Heart right ventricle (tissue), 16 donors: ENCODE data around the gene NCKAP5. TPM values are rescaled to one million over a fixed set of nuclear protein-coding genes. Genes with fewer than 3 reads are reported as not detected.
A peak's percentile ranks its signal among the peaks of the same experiment; 100 is the strongest.

Experiments
- ATAC-seq, 8 donors: fragments of 200-7000 bp; cut with Tn5 transposase; one replicate each; pipeline ENCODE4 v1.9.1; 2020; ENCODE audit warnings: mild to moderate bottlenecking in 8 of 8, moderate library complexity in 8 of 8, moderate number of reproducible peaks in 1 of 8
- DNase-seq, 2 donors: peaks; one replicate each; pipeline ENCODE4 v3.0.0-alpha.2; 2020
- H3K27ac ChIP-seq, 10 donors: fragments of 200-600 bp; sonication (generic) in 2 of 10; one replicate each; pipeline versions ENCODE4 v1.5.0 to v1.8.0; 2020 to 2022; ENCODE audit warnings: mild to moderate bottlenecking in 3 of 10
- H3K27me3 ChIP-seq, 7 donors: fragments of 200-600 bp; one replicate each; pipeline ENCODE4 v1.8.0; 2021 to 2022; ENCODE audit warnings: mild to moderate bottlenecking in 2 of 7
- H3K36me3 ChIP-seq, 9 donors: fragments of 200-600 bp; sonication (generic) in 1 of 9; one replicate each; pipeline versions ENCODE4 v1.5.0 to v1.8.0; 2020 to 2022; ENCODE audit warnings: mild to moderate bottlenecking in 2 of 9
- H3K4me1 ChIP-seq, 9 donors: fragments of 200-600 bp; sonication (generic) in 1 of 9; one replicate each; pipeline versions ENCODE4 v1.5.0 to v1.8.0; 2020 to 2022; ENCODE audit warnings: mild to moderate bottlenecking in 4 of 9
- H3K4me3 ChIP-seq, 10 donors: fragments of 200-600 bp; sonication (generic) in 2 of 10; one replicate each; pipeline versions ENCODE4 v1.5.0 to v1.8.0; 2020 to 2022; ENCODE audit warnings: mild to moderate bottlenecking in 7 of 10, moderate library complexity in 2 of 10
- H3K9me3 ChIP-seq, 11 donors: fragments of 200-600 bp in 10 of 11; sonication (generic) in 2 of 11; one replicate each; pipeline versions ENCODE4 v1.5.0 to v1.8.0; 2013 to 2022; ENCODE audit warnings: mild to moderate bottlenecking in 2 of 11, control low read depth in 1 of 11, moderate library complexity in 1 of 11
- WGBS, 2 donors: extraction: QIAGEN DNeasy Blood & Tissue Kit; methylation state at CpG; one replicate each; pipeline ENCODE4 v1.1.7; 2013; ENCODE audit warnings: inconsistent platforms in 1 of 2; 5-methylcytosine and 5-hydroxymethylcytosine counted together
- intact Hi-C, 10 donors: fragments of 100-400 bp; cut with DNase I; formaldehyde crosslinking; loops; one replicate each; pipeline versions ENCODE4 v1.11.1 to v1.14.2; 2022
- polyA plus RNA-seq, 2 donors: library from polyadenylated mRNA; stranded (reverse); fragments of 200-250 nt; gene quantifications; one replicate each; pipeline ENCODE4 v1.2.3, GENCODE V29; 2013
- total RNA-seq, 10 donors: library from RNA; stranded (reverse); fragmentation: NEBNext Ultra II Directional in 3 of 10; extraction: Animal tissue kit (Norgen Biotek cat#: 25700) in 3 of 10; gene quantifications; one replicate each; pipeline versions ENCODE4 v1.2.1 to v1.2.4, GENCODE V29; 2021 to 2023
- TF ChIP-seq, protein P1 (sequence below), 9 donors: fragments of 200-600 bp; sonication (generic) in 2 of 9; IDR thresholded peaks; one replicate each; pipeline versions ENCODE4 v1.5.0 to v1.8.0; 2021 to 2022; ENCODE audit warnings: antibody characterized with exemption in 9 of 9, mild to moderate bottlenecking in 5 of 9, moderate library complexity in 1 of 9
- donor health status: Arrhythmogenic right ventricular cardiomyopathy.
- donor health status: ischemic (EF 13 %, LVEDD 7.1; RV severe dilation, severe dysfunction).
- donor health status: healthy with polysubstance abuse.
- donor health status: DM: no; HTN: yes; CAD: no.
- donor health status: DM: no; HTN: no; CAD: no.
- donor health status: ischemic (EF 25% LVEDD 6.9; RV normal size, moderate dysfunction).
- donor health status: ischemic (EF 25% LVEDD 5.7; RV mildly dilated, moderate dysfunction).
- donor health status: healthy.
- donor health status: DM: yes; HTN: yes; CAD: no.
- donor health status: Ischemic cardiomyopathy.
- donor health status: ischemic (EF 35%, LVEDD 5.7; RV mildly dilated, moderate dysfunction).
- donor health status: nonischemic (EF 11% LVEDD 7.7; RV severe dilation, severe dysfunction).
- donor health status: DM: yes; HTN: yes; CAD: no.
- donor health status: PGD.
- donor health status: ischemic (EF 29% LVEDD 5.4; RV normal size, mild dysfunction).
- donor health status: nonischemic (EF 23%, LVEDD 6.1; RV moderate dilation, normal function).

NCKAP5 gene
- total and polyA plus RNA-seq, 12 donors: 0.57 to 11.7 (median 6.2) TPM

GRCh38 chr2:133235968-133236367, 332.3 kb downstream of the NCKAP5 start:
- 85 to 88% methylated on average over 1 of the region's 1 CpG for WGBS, 2 donors
- H3K4me3 ChIP-seq: no peak overlapping the region
- intact Hi-C loops: no loop called here
- TF ChIP-seq, protein P1, sequence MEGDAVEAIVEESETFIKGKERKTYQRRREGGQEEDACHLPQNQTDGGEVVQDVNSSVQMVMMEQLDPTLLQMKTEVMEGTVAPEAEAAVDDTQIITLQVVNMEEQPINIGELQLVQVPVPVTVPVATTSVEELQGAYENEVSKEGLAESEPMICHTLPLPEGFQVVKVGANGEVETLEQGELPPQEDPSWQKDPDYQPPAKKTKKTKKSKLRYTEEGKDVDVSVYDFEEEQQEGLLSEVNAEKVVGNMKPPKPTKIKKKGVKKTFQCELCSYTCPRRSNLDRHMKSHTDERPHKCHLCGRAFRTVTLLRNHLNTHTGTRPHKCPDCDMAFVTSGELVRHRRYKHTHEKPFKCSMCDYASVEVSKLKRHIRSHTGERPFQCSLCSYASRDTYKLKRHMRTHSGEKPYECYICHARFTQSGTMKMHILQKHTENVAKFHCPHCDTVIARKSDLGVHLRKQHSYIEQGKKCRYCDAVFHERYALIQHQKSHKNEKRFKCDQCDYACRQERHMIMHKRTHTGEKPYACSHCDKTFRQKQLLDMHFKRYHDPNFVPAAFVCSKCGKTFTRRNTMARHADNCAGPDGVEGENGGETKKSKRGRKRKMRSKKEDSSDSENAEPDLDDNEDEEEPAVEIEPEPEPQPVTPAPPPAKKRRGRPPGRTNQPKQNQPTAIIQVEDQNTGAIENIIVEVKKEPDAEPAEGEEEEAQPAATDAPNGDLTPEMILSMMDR (IDR thresholded peaks at IDR 0.05): no peak
- H3K27me3 ChIP-seq: no peaks in the 10 kb centered on the region
- no peaks in the 10 kb centered on the region for H3K9me3 ChIP-seq
- no peak overlapping the region for H3K27ac ChIP-seq
- ATAC-seq (no peak), DNase-seq (no peak)
- H3K4me1 ChIP-seq: peaks cover 0 to 26% (median 5%) of the 10 kb centered on the region in 9 donors
- no peaks in the 10 kb centered on the region for H3K36me3 ChIP-seq

DNA sequence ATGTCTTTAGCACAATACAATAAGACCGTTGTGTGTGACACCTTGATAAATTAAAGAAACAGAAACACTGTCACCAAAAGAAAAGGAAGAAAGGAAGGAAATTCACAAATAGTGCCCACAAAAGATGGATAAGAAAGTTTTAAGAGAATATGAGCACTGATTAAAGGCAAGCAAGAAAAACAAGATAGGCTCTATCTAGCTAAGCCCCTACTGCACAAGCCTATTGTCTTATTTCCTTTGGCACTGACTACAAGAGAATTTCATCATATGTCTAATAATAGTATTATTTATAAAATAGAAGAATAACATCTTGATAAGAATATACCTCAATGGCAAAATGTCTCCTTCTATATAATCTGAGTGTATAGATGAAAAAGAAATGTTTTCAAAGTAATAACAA, 335.7 kb downstream of the NCKAP5 start:
- Histone ChIP-seq H3K36me3 (no peaks in the 10 kb centered on the region), H3K4me1 (peaks cover 0 to 22% (median 0%) of the 10 kb centered on the region in 9 donors), H3K4me3 (no peak overlapping the region), H3K27me3 (no peaks in the 10 kb centered on the region), H3K27ac (no peak overlapping the region), H3K9me3 (no peaks in the 10 kb centered on the region)
- intact Hi-C loops: no loop called here
- ATAC-seq (no peak), DNase-seq (no peak)
- TF ChIP-seq, protein P1 (IDR thresholded peaks at IDR 0.05): no peak
- WGBS, 2 donors: 47 to 68% methylated on average over 1 of the region's 1 CpG

- H3K27ac ChIP-seq: no peak overlapping the region
- no peak overlapping the region for H3K4me3 ChIP-seq
- ATAC-seq (peak in 1 of 8 donors; percentile 41), DNase-seq (no peak)
- 51 to 60% methylated on average over 1 of the region's 1 CpG for WGBS, 2 donors
- TF ChIP-seq, protein P1 (IDR thresholded peaks at IDR 0.05): no peak
- no peaks in the 10 kb centered on the region for H3K9me3 ChIP-seq
- H3K36me3 ChIP-seq: no peaks in the 10 kb centered on the region
- intact Hi-C loops: no loop called here
- no peaks in the 10 kb centered on the region for H3K27me3 ChIP-seq
- H3K4me1 ChIP-seq: peaks cover 0 to 22% (median 0%) of the 10 kb centered on the region in 9 donors
These were observed 337.0 kb downstream of the NCKAP5 start for GRCh38 chr2:133231264-133231663.

DNA sequence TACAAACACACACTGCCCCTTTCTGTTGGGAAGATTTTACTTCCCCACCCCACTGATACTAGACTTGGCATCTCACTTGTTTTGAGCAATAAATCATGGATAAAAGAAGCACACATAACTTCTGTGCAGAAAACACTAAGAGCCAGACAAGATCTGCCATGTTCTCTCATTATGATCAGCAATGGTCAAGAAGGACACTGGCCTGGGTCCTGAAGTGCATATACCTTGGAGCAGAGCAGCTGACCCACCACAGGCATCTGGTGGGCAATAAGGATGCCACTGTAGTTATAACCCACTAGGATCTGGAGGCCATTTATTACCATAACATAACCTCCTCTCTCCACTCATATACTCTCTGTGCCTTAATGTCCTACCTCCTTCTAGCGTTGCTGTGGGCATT, 338.3 kb downstream of the NCKAP5 start:
- TF ChIP-seq, protein P1 (IDR thresholded peaks at IDR 0.05): no peak
- no peaks in the 10 kb centered on the region for H3K27me3 ChIP-seq
- H3K4me3 ChIP-seq: no peak overlapping the region
- H3K27ac ChIP-seq: no peak overlapping the region
- ATAC-seq: no peak
- no peak for DNase-seq
- no peaks in the 10 kb centered on the region for H3K9me3 ChIP-seq
- intact Hi-C loops: no loop called here
- H3K36me3 ChIP-seq: no peaks in the 10 kb centered on the region
- H3K4me1 ChIP-seq: peaks cover 0 to 22% (median 0%) of the 10 kb centered on the region in 9 donors
- WGBS, 2 donors: 34 to 68% methylated on average over 1 of the region's 1 CpG
